Stimulated activated CD4-positive, alpha-beta T cell treated with anti-CD3 and anti-CD28 coated beads, TNF-alpha, amount 100 ng/mL, for 24 hours (primary cell): ENCODE measurements around the gene HOXC6.

ENCODE experiments used
- DNase-seq, 3 experiments: peaks; one replicate each; pipeline ENCODE4 v3.0.0-alpha.2; 2020; ENCODE audit warnings: low read depth in 3 of 3

HOXC6 gene

GRCh38 chr12:54015018-54015931, 13.0 kb upstream of the HOXC6 start:
- DNase-seq, result no peak

GRCh38 chr12:54016051-54016450, 12.2 kb upstream of the HOXC6 start:
- DNase-seq, result no peak

DNA sequence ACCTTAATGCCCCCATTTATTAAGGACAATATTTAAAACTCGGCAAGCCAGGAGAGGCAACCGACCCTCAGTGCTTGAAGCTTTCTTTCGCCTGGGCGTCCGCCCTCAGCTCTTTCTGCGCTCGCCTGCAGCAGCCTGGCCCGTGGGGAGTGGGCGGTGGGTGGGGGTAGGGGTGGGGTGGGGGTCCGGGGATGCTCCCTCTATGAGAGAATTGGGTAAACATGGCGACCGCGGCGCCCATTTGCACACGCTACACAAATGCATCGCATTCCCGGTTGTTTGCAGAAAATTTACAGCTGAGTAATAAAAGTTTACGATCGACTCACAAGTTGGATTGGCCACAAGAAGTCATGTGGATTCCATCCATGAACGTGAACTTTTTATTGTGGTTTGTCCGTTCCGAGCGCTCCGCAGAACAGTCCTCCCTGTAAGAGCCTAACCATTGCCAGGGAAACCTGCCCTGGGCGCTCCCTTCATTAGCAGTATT, 11.7 kb upstream of the HOXC6 start:
- DNase-seq, result no peak

DNA sequence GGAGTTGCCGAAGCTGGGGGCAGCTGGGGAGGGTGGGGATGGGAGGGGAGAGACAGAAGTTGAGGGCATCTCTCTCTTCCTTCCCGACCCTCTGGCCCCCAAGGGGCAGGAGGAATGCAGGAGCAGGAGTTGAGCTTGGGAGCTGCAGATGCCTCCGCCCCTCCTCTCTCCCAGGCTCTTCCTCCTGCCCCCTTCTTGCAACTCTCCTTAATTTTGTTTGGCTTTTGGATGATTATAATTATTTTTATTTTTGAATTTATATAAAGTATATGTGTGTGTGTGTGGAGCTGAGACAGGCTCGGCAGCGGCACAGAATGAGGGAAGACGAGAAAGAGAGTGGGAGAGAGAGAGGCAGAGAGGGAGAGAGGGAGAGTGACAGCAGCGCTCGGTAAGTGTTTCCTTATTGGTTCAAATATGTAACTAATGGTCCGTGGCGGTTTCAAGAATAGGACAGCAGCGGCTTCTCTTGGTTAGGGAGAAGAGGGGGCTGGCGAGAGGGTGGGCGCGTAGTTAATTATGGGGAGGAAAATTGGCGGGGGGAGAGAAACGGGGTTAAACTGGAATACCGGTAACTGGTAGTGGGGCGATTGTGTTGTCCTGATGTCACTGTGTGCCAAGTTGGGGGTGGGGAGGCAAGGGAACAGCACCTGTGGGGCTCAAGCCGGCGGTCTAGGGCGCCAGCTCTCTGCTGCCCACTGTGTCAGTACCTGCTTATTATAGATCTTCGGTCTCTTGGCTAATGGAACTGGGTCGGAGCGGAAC, 11.0 kb upstream of the HOXC6 start:
- no peak for DNase-seq

DNA sequence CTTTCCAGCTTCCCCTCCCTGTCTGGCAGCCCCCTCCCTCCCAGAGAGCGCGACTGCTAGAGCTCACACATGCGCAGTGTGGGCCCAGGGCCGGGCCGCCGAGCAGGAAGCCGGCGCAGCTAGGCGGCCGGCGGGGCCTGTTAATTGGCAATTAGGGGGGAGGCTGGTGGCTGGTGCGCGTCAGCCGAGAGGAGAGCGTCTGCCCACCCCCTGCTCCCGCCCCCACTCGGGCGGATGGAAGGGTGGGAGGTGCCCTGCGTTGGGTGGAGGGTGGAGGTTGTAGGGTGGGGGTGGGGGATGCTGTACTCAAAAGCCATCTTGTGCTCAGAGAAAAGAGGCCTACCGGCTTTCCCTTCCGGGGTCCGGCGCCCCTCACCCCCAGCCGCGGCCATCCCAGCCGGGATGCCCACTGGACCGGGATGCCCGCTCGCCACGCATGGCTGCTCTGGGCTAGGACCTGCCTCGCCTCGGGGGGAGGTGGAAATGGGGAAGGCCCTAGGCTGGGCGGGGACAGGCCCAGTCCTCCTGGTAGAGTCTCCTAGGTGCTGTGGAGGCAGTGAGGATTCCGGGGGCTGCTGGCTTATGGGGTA, 10.3 kb upstream of the HOXC6 start:
- peak; percentile 35 to 69 (median 45) for DNase-seq

DNA sequence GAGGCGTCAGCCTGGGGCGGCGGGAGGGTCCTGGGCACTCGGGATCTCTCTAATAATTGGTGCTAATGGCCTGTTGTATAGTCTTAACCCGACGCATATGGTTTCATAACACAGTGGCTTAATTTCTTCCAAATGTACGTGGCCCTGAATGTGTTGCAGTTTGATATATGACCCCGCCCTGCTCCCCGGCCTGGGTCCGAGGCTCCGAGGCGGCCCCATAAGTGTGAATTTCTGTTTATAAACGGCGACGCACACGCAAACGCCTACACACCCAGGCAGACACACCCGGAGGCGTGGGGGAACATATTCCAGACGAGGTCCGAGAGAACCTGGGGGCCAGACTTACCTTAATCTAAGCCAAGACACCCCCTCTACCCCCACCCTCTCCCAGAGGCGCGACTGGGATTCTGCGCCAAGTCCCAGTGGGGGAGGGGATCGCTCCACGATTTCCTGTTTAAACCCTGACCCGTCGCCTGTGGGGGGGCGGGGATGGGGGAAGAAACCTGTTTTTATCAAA, 9.7 kb upstream of the HOXC6 start:
- no peak for DNase-seq

DNA sequence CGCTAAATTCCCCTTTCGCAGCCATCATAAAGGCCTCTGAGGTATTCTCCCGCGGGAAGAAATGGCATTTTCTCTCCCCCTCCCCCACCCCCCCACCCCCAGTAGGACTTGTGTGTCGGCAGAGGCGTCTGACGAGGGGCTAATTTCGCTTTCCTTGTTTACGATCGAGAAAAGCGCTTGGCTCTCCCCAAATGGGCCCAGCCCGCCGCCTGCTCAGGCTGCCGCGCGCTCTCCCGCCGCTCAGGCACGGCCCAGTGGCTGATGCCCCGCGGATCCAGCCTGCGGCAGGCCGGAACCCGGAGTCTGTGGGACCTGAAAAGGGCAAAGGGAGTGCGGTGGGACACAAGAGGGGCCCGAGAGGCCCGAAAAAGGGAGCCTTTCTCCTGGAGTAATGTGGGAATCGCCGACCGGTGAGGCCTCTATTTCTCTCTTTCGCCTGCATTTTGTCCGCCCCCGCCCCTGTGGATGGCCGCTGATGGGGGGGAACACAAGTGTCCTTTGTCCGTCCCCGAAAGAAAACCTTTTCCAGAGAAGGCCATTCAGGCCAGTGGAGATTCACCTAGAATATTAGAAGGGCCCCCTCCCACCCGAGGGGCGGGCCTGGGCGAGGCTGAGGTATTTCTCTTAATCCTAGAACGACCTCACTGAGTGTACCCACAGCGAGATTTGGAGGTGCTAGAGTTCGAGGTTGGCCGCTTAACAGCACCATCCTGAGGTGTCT, 9.0 kb upstream of the HOXC6 start:
- no peak for DNase-seq

DNA sequence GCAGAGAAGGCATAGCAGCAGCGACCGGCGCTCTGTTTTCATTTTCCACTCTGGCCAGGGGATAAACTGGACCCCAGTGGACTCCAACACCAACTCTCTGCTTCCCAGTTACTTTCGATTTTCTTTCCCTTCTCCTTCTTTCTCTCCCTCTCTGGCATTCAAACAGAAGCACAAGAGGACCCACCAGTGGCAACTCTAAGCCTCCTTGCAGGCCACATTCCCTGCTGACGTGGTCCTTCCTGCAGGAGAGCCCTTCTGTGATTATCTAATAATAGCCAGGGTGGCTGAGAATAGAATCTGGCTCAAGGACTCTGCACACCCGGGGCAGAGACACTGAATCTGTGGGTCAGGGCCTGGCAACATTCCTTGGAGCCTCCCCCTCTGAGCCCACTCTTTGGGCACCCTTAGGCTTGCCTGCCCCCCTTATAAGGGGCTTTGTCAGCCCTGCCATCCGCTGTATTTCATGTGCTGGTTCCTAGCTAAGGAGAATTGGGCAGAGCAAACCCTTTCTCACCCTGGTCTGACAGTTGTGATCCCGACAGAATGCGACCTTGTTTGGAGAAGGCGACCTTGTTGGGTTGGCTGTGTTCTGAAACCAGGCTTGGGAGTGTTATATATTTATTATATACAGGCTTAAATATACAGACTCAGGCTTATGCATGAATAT, 8.2 kb upstream of the HOXC6 start:
- no peak for DNase-seq

- no peak for DNase-seq
Measured at GRCh38 chr12:54020591-54021405, 7.4 kb upstream of the HOXC6 start.

GRCh38 chr12:54021432-54022013, 6.7 kb upstream of the HOXC6 start:
- DNase-seq, result no peak

GRCh38 chr12:54022960-54023884, 5.0 kb upstream of the HOXC6 start:
- DNase-seq, result no peak

GRCh38 chr12:54024127-54024526, 4.1 kb upstream of the HOXC6 start:
- no peak for DNase-seq

DNA sequence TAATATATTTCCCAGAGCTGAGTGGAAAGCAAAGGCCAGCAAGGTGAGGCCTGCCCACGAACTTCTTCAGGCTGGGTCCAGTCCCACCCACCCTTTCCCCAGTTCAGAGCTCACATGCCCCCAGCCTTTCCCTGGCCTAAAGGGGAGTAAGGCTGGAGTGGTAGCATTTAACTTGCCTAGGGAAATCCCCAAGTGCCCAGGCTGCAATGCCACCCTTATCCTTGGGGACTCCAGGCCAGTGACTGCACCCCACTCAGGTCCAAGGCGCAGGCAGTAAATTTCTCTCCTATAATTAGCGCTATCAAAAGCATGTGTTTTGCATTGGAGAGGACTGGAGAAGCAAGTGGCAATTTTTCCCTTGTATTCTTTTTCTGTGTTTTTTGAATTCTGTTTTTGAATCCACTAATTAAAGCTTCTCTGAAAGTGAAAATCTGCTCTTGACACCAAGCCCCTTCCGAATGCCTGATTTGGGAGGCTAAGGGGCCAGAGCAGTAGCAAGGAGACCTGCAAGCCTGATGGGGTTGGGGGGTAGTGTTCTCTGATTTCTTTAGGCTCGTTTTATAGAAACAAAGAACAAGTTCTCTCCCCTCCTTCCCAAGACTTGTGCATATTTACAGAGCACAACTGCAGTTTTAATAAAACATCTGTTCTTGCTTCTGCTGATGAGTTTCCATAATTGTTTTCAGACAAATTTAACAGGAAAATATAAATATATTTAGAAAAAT, 3.5 kb upstream of the HOXC6 start:
- DNase-seq, result no peak

DNA sequence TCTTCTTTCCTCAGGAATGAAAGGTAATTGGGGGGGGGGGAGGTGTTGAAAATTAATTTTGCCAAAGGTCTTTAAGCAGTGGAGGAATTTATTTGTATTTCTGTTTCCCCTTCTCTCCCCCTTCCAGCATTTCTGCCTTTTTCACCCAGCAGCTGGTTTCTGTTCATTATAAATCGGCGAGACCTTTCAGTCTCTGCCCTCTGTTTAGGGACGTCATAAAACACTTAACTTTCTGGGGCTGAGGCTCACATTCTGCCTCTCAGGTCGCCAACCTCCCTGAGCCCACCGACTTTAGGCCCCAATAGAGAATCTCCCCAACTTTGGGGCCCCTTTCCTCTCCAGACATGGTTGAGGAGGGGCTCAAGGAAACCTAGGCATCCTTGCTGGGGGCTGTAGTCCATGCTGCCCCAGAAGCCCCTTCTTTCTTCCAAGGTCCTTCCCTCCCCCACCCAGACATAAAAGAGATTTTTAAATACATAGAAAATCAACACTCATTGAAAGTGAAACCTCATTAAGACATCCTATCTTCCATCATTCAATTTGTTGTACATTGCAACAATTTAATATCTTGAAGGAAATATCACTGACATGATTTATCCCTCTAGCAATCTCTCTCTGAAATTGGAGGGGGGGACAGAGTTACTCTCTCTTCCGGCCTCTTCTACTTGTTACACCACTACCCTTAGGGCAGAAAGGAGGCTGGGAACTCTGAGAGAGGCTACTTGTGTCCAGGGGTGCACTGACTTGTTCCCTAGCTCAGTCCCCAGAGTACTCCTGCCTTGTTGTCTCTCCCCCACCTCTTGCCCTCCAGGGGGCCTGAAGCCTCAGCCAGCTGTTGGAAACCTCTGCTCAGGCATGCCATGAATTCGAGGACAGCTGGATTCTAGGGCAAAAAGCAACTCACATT, 2.5 kb upstream of the HOXC6 start:
- DNase-seq, result no peak

DNA sequence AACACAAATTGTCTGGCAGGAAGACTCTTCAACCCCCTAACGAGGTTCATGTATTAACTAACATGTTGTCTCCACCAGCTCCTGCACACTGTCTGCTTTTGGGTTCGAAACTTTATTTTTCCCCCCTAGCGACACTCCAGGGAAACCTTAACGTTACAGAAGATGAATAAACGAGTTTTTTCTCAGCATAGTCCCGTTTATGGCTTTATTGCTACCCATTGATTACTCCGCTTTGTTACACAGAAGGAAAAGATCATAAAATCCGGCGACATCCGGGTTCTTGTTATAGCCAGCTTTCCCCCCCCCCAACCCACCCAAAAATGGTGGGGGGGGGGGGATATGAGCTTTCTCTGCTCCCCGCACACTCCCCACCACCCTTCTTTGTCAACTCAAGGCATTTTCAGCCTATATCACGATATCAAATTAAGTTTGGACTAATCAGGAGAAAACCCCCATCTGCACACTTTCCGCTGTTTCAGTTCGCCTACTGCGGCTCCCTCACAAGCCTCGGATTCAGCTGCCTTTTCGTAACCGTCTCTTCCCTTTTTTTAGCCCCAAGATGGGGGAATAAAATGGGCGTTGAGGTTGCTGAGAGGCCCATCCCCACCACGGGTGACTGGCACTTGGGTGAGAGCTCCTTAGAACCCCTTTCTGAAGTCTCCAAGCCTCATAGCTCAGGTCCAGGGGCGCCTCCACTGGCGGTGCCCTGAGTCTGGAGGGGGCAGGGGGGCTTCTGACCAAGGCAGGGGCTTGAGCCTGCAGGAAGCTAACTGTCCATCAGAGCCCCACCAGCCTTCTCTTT, 1.4 kb upstream of the HOXC6 start:
- DNase-seq, result no peak

DNA sequence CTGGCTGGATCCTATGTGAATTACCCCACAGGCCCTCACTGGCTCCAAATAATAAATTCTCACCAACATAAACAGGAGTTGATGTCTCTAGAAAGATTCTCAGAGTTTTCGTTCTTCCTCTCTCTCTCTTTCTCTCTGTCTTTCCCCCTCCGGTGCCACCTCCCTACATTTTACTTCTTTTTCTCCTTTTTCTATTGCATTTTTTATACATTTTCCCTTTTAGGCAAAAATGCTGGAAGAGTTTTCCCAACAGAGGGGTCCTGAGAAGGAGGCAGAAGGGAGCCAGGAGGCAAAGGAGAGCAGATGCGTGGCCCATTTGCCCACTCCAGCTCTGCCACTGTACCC, 826 bp upstream of the HOXC6 start:
- DNase-seq, result no peak
